NOMO-1 treated with dmso at 0.1 percent for 144 hours (cell line): Measurements from ENCODE around the gene C6orf163.
"Not testable (repeated sequence)": the region's sequence is repeated elsewhere in the genome, so short reads cannot be mapped to it uniquely, and the experiment has no call there.

Experiments
- DNase-seq: peaks from one replicate; lab custom pipeline; 2025; ENCODE audit not compliant: unreplicated experiment; lab: John Stamatoyannopoulos, UW

C6orf163 gene

DNA sequence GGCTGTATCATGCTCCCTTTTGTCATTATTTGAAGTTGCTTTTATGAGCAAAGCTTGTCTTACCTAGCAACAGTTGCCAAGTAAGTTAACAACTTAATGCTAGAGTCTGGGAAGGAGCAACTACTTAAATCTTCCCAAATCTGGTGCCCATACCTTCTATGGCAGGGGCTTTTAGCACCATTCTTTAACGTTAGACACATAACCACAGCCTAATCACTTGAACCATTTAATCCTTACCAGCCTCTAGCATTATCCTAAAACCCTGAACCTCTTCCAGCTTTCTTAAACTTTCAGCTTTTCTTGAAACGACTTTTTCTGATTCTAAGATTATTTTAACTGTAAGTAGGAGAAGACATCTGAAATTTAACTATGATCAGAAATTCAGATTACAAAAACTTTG is at the start of gene C6orf163:
Gene C6orf163 (plus strand): TSS at position 83 of the 400 bp plus-strand sequence. CDS start 287 bp downstream, at position 370.
- no peak for DNase-seq

- no peak for DNase-seq
These were observed 47.5 kb upstream of the C6orf163 start for GRCh38 chr6:87297119-87297518.

DNA sequence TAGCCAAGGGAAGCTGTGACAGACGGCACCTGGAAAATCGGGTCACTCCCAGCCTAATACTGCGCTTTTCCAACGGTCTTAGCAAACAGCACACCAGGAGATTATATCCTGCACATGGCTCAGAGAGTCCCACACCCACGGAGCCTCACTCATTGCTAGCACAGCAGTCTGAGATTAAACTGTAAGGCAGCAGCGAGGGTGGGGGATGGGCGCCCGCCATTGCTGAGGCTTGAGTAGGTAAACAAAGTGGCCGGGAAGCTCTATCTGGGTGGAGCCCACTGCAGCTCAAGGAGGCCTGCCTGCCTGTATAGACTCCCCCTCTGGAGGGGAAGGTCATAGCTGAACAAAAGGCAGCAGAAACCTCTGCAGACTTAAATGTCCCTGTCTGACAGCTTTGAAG is 43.3 kb upstream of the C6orf163 start:
- DNase-seq, result not testable (repeated sequence)

DNA sequence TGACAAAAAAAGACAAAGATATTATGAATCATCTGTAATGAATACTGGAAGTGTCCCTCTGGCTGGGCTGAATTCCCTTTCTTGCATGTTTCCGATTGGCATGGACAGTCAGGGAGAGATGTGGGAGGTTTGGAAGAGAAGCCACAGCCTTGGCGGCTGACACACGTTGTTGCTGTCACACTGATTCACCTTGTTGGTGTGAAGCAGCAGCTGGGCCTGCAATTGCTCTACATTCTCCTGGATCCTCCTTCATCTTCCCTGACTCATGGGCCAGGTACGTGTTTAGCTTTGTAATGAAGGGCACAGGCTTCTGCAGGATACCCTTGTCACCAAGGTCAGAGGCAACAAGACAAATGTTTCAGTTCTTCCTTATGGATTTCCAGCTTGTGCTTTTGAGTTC is 35.6 kb upstream of the C6orf163 start:
- DNase-seq, result no peak

DNA sequence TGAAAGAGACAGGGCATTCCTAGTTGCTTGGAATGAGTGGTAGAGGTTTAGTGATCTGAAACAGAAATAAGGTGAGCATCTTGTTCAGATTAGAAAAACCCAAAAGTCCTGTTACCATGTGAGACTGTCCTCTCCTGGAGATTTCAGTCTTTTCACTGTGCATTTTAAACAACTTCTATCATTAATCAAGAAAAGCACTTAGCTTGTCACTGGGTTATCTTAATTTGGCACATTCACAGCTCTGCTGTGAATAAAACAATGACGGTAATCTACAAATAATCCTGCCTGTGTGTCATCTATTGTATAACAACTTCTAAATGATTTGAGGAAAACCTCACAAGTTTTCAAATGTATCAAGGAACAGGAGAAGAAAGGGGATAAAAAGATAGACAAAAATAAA is 31.8 kb upstream of the C6orf163 start:
- DNase-seq, result no peak

DNA sequence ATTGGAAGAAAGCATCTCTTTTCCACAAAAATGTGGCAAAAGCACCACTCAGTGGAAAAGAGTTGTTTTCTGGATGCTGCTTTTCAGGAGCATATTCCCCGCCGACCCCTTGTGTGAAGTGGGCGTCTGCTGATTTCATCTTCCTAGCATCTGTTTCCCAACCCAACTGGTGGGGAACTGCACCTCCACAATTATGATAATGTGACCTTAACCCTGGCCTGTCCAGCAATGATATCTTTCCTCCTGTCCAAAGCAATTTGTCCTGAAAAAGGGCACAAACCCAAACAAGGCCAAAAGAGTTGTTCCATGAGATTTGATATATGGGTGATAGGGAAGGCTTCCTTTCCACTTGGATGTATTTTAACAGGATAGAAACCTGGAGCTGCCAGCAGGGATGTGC is 29.5 kb upstream of the C6orf163 start:
- no peak for DNase-seq

DNA sequence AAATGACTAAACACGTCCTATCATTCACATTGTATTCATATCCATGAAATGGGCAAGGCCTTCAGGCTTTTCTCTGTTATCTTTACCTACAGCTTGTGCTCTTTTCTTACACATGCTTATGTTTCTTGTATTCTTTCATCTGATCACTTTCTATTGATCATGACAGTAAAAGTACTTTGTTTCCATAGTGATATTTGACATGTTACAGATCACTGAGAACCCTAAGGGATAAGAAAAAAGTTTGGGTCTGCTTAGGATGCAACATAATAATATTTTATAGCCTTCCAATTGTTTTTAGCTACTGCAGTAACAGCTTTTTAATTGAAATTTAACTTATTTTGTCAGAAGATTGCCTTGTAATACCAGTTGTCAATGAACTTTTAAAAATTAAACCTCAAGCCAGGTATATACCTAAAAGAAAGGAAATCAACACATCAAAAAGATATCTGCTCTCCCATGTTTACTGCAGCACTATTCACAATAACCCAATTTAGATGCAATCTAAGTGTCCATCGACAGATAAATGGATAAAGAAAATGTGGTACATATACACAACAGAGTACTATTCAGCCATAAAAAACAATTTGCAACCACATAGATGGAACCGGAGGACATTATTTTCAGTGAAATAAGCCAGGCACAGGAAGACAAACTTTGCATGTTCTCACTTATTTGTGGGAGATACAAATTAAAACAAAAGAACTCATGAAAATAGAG is 25.2 kb upstream of the C6orf163 start:
- DNase-seq, result no peak

GRCh38 chr6:87322304-87323212 is 22.1 kb upstream of the C6orf163 start, which contains the start of gene SMIM8:
TSS of gene SMIM8 (plus strand) at chr6:87322588. CDS start at chr6:87337032, 14,444 bp downstream.
- DNase-seq, result peak; percentile 70

GRCh38 chr6:87323880-87324279 is 20.7 kb upstream of the C6orf163 start:
- not testable (repeated sequence) for DNase-seq

DNA sequence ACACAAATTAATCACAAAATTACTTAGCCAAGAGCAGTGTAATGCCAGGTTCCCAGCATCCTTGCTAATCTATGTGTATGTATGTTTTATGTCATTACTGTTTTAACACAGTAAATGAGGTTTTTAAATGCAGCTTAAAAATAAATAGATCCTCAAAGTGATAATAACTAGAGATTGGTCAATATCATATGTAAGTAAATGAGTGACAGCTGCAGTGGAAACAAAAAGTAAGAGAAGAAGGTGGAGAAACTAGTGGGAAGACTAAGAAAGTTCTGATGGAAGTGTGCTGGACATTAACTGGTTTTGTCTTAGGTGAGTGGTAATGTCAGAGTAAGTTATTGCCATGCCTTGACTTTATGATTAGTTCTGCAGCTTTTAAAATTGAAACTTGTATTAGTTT is 13.7 kb upstream of the C6orf163 start:
- DNase-seq, result no peak

DNA sequence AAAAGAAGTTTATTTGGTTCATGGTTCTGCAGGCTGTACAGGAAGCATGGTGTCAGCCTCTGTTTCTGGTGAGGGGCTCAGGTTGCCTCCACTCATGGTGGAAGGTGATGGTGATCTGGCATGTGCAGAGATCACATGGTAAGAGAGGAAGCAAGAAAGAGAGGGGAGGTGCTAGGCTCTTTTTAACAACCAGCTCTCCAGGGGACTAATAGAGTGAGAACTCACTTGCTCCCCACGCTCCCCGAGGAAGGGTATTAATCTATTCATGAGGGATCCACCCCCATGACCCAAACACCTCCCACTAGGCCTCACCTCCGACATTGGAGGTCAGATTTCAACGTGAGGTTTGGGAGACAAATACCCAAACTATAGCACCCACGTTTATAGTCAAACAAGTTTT is 11.6 kb upstream of the C6orf163 start:
- DNase-seq, result no peak

- DNase-seq, result no peak
These were observed 10.9 kb upstream of the C6orf163 start for GRCh38 chr6:87333591-87334181.

DNA sequence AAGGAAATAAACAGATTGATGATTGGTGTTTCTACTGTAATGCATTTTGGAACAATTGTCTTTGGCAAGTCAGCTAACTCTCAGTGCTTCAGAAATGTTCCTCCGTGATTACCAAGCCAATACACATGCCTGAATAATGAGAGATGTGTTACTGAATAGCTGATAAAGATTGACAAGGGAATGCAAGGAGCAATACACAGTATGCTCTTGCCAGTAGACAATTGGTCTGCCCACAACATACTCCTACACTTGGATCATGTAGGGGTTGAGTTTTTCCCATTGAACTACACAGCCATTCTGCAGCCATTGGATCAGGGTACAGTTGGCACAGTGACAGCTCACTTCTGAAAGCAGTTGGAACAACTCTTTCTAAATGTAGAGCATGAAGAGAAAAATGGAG is 9.9 kb upstream of the C6orf163 start:
- DNase-seq, result no peak

- no peak for DNase-seq
These were observed 8.2 kb upstream of the C6orf163 start for GRCh38 chr6:87336367-87336766.

DNA sequence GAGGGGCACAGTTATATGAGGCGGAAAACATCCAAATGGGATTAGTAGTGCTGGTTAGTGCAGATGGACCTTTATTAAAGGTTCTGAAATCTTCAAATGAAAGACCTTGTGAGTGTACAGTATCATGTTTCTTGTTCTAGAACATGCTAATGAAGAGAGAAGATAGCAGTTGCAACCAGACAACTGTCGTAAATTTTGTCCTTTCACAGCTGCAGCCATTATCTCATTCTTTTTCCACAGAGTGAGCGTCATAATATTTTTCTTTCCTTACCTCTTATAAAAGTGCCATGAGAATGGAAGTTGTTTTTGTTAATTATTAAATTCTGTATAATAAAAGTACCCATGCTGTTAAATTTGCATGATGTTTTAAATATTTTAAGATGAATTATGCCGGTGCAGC is 4.4 kb upstream of the C6orf163 start:
- DNase-seq, result no peak

DNA sequence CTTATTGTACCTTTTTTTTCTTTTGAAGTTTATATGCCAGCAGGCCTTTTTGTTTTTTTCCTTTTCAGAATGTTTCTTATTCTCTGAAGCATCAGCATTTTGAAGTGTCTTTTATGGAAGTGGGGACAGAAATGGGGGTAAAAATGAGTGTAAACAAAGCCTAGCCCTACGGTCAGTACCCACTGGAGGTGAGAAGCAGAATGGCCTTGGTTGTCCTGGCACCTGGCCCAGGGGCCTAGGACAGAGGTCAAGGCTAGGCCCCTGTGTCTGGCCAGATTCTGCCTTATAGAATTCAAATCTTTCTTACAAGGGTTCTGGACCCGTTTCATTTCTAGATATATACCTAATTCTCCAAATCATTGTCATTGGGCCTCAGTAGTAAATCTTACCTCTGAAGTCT is 3.5 kb upstream of the C6orf163 start:
- DNase-seq, result no peak

- DNase-seq, result no peak
These were observed 2.7 kb upstream of the C6orf163 start for GRCh38 chr6:87341899-87342298.

DNA sequence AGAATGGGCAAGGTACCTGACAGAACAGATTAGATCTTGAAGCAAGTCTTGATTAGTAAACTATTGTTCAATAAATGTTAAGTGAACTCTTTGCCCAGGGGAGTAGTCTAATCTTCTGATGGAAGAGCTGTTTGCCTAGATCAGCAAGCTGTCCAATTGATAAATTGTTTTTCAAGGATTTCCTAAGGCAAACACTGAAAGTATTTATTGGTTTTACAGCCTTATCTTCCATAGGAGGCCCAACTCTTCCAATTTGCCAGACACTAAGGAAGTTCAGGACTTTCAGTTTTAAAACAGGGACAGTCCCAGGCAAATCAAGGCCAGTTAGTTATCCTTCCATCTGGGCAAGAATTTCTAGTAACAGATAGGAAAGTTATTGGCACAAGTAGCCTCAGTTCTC is 1.8 kb upstream of the C6orf163 start:
- DNase-seq, result no peak

- no peak for DNase-seq
These were observed 2.1 kb downstream of the C6orf163 start for GRCh38 chr6:87346700-87347099.

DNA sequence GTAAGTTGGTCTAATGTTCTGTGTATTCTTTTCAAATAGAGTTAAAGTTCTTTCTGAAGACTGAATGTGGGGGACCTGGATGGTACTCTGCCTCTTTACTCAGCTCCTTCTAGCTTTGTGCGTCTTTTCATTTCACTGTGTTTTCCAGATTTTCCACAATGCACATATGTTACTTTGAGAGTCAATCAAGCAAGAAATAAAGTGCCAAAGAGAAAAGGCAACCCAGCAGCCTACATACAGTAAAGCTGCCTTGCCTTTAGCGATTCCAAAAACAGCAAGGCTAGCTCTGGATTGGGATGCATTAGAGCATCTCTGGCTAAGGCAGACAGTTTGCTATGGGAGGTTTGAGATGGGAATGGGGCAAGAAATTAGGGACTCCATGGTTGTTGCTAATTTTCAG is 5.3 kb downstream of the C6orf163 start:
- no peak for DNase-seq

DNA sequence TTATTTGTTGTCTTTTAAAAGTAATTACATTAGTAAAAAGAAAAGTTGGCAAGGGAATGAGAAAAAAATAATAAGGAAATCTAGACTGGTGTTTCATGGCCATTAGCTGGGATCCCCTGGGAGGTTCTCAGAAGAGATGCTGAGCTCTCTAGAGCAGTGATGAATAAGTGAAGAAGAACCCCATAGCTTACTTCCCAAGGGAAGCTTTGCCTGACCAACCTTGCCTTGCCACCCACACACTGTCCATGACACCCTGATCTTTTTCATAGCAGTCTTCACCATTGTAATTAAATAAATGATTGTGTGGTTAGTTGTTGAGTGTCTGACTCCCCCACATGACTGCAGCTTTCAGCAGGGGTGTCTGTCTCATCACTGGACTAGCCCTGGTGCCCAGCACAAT is 5.9 kb downstream of the C6orf163 start:
- no peak for DNase-seq

DNA sequence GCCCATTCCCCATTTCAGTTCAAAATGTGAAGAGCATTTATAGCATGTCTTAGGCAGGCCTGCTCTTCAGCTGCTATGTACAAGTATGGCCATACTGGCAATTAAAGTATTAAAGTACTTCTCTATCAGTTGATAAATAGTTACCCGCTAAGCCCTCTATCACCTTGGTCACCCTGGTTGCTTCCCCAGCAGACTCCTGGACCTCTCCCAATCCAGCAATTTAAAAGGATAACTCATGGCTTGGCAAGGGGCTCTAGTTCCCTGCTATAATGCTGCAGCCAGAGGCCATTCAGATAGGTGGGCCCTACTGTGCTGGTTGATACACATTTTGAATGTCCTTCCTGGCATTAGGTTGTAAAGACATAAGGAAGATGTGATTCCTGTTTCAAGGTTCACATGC is 7.0 kb downstream of the C6orf163 start:
- DNase-seq, result no peak
